Stimulated activated CD8-positive, alpha-beta memory T cell treated with anti-CD3 and anti-CD28 coated beads, Interleukin-7, amount 100 ng/mL, for 48 hours (primary cell): ENCODE measurements around the gene PTBP3.
"Not testable (repeated sequence)": the region's sequence is repeated elsewhere in the genome, so short reads cannot be mapped to it uniquely, and the experiment has no call there.

Source experiments
- DNase-seq, 2 donors: peaks; one replicate each; pipeline ENCODE4 v3.0.0-alpha.2; 2020; ENCODE audit warnings: low read depth in 1 of 2; ENCODE audit errors: extremely low read depth in 1 of 2

The PTBP3 gene

DNA sequence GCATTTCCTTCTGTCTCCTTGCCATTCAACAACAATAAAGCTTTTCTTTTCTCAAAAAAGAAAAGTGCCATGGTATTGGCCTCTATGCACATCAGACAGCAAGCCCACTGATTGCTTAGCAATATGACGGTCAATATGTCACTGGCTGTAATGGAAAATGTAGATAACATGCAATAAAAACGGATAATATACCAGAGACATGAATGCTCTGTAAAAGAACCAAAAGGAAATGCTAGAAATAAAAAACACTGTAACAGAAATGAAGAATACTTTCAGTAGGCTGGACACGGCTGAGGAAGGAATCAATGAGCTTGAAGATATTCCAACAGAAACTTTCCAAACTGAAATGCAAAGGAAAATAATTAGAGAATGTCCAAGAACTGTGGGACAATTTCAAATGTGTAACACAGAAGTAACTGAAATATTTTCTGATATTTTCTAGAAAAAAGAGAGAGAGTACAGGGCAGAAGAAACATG, 10.0 kb downstream of the PTBP3 start:
- DNase-seq = no peak

DNA sequence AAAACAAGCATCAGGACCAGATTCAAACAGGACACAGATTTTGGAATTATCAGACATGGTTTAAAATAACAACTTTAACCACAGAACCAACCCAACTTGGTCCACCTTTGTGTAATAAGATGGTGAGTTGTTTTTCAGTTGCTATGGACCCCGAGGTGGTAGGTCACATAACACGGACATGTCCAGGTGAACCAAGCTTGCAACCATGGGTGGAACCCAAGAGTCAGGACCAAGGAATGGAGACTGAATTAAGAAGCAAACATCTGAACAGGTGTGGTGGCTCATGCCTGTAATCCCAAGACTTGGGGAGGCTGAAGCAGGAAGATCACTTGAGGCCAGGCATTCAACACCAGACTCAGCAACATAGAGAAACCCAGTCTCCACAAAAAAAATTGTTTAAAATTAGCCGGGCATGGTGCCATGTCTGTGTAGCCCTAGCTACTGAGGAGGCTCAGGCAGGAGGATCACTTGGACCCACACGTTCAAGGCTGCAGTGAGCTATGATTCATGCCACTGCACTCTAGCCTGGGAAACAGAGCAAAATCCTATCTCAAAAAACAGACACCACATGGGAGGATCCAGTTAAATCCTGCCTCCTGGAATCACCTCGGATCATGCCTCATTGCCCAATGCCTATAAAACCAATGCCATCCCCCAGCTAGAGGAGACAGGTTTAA, 10.6 kb downstream of the PTBP3 start:
- DNase-seq = no peak

DNA sequence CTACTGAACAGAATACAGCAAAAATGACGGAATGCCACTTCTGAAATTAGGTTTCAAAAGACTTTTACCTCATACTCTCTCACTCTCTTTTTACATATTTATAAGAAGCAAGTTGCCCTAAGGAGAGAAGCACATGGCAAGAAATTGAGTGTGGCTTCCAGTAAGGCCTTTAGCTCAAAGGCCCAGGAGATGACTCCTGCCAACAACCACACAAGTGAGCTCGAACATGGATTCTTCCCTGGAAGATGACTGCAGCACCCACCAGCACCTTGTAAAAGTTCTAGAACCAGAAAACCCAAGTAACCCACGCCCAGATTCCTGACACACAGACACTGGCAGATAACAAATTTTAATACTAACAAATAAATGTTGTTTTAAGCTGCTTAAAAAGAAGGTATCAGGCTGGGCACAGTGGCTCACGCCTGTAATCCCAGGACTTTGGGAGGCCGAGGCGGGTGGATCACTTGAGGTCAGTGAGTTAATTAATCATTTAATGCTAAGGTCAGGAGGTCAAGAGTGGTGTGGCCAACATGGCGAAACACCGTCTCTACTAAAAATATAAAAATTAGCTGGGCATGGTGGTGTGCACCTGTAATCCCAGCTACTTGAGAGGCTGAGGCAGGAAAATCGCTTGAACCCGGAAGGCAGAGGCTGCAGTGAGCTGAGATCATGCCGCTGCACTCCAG, 17.0 kb downstream of the PTBP3 start:
- DNase-seq = no peak

DNA sequence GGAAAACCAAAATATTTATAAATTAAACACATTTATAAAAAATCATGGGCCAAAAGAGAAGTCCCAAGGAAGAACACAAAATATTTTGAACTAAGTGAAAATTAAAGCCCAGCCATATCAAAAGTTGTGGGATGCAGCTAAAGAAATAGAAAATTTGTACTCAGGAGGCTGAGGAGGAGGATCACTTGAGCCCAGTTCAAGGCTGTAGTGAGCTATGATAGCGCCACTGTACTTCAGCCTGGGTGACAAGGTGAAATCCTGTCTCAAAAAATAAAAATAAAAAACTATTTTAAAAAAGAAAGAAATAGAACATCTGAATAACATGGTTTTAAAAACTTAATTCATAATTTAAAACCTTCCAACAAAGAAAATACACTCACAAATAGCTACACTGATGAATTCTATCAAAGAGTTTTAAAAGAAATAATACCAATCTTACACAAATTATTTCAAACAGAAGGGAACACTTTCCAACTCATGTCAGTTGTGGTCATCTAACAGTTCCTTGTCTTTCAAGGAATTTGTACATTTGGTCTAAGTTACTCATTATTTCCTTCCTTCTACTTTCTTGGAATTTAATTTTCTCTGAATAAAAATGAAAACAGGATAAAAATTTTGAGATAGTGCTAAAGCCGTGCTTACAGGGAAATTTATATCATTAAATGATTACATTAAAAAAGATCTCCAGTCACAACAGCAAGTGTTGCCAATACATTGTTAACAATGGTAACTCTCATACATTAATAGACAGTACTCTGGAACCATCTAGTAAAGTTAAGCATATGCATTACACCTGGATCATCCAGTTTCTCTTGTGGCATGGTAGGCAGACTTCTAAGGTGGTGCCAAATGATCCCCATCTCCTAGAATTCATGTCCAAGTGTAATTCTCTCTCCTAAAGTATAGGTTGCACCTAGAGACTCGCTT, 17.8 kb downstream of the PTBP3 start:
- no peak for DNase-seq

- DNase-seq = no peak
Measured at GRCh38 chr9:112312139-112312538, 21.3 kb downstream of the PTBP3 start.

DNA sequence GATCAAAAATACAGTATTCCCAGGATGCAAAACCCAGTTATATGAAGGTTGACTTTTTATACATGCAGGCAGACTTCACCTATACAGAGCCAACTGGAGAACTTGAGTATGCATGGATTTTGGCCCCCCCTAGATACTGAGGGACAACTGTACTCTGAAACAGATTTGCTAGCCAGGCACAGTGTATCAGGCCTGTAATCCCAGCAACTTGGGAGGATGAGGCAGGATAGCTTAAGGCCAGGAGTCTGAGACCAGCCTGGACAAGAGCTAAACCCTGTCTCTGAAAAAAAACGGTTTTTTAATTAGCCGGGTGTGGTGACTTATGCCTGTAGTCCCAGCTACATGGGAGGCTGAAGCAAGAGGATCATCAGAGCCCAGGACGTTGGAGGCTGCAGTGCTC, 21.9 kb downstream of the PTBP3 start:
- no peak for DNase-seq

GRCh38 chr9:112310826-112311225, 22.6 kb downstream of the PTBP3 start:
- DNase-seq = no peak

DNA sequence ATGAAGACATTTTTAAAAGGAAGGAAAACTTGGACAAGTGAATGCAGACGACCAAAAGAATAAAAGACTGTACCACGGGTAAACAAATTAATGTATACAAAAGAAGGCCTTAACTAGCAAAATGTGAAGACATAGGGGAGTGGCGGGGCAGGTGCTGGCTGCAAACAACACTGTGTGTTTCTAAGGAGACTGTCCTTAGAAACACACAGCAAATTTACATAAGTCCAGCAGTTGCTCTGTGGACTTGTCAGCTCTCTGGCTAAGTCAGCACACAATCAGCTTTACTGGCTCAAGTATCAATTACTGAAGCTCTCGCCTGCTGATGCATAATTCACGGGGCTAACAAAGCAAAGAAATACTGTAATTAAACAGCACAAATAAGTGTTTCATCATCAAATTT, 24.8 kb downstream of the PTBP3 start:
- no peak for DNase-seq

DNA sequence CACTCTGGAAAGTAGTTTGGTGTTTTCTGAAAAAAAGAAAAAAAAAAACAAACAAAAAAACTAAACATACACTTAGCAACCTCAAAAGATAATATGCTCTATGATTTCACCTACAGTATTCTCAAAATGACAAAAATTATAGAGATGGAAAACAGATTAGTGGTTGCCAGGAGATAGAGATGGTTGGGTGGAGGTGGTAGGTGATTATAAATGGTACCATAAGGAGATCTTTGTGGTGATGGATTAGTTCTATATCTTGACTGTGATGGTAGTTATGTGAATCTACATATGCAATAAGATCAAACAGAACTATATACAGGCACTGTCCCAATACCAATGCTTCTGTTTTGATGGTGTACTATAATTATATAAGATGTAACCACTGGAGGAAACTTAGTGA, 32.0 kb downstream of the PTBP3 start:
- no peak for DNase-seq

DNA sequence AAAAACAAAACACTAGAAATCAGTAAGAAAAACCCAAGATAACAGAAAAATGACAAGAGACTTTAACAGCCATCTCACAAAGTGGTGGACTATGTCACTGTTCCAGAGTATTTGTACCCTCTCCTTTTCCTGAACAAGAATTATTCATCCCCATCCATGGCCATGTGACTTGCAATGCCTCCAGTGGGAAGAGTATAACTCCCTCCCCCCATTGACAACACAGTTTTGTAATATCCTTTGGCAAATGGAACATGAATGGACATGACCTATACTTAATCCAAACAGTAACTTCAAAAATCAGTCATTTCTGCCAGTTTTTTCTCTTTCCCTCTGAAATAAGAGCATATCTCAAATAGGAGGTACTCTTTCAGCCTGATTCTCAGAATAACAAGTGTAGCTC, 33.9 kb downstream of the PTBP3 start:
- no peak for DNase-seq

DNA sequence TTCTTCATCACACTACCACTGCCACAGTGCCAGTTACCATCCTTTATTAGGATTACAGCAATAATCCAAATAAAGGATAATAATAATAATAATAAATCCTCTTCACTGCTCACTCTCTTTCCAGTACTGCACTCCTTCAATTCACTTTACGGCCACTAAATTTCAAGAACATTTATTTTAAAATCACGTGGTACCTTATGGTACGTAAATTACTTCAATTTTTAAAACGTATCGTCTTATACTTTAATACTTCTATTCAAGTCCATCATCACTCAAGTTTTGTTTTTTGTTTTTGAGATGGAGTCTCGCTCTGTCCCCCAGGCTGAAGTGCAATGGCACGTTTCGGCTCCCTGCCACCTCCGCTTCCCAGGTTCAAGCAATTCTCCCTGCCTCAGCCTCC, 36.5 kb downstream of the PTBP3 start:
- no peak for DNase-seq

- DNase-seq = no peak
Measured at GRCh38 chr9:112295174-112295573, 38.2 kb downstream of the PTBP3 start.

DNA sequence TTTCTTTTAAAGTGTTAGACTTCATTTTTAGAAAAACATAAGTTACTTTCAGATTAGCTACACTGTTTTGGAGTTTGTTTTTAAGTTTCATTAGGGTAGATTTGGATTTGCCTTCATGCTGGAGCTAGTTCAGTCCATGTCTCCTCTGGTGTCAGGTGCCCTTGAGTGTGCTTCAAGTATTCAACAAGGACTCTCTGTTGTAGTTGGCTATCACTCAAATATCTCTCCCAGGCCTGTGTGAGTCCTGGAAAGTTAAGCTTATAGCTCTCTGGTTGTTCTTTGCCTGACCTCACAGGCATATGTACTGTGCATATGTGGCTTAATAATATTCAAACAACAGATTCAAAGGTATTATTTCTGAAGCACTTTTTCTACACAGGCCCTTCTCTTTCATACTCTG, 45.4 kb downstream of the PTBP3 start:
- DNase-seq = no peak

GRCh38 chr9:112286926-112287325, 46.5 kb downstream of the PTBP3 start:
- DNase-seq = no peak

DNA sequence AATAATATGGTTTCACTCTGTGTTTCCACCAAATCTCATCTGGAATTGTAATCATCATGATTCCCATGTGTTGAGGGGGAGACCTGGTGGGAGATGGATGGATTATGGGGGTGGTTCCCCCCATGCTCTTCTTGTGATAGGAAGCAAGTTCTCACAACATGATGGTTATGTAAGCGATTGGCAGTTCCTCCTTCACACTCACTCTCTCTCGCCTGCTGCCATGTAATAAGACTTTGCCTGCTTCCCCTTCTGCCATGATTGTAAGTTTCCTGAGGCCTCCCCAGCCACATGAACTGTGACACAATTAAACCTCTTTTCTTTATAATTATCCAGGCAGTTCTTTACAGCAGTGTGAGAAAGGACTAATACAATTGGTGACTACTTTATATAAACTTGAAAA, 48.4 kb downstream of the PTBP3 start:
- no peak for DNase-seq

DNA sequence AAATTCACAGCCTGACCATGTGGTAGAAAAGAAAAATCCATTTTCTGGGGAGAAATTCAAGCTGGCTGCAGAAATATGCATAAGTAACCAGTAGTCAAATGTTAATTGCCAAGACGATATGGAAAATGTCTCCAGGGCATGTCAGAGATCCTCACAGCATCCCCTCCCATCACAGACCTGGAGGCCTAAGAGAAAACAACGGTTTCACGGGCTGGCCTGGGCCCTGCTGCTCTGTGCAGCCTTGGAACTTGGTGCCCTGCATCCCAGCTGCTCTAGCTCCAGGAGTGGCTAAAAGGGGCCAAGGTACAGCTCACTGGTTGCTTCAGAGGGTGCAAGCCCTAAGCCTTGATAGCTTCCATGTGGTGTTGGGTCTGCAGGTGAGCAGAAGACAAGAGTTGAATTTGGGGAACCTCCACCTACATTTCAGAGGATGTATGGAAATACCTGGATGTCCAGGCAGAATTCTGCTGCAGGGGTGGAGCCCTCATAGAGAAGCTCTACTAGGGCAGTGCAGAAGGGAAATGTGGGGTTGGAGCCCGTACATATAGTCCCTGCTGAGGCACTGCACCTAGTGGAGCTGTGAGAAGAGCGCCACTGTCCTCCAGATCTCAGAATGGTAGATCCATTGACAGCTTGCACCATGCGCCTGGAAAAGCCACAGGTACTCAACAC, 49.7 kb downstream of the PTBP3 start:
- no peak for DNase-seq

DNA sequence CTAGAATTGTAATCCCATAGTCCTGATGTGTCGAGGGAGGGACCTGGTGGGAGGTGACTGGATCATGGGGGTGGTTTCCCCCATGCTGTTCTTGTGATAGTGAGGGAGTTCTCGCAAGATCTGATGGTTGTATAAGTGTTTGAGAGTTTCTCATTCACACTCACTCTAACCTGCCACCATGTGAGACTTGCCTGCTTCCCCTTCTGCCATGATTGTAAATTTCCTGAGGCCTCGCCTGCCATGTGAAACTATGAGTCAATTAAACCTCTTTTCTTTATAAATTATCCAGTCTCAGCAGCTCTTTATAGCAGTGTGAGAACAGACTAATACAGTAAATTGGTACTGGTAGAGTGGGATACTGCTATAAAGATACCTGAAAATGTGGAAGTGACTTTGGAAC, 50.6 kb downstream of the PTBP3 start:
- not testable (repeated sequence) for DNase-seq

DNA sequence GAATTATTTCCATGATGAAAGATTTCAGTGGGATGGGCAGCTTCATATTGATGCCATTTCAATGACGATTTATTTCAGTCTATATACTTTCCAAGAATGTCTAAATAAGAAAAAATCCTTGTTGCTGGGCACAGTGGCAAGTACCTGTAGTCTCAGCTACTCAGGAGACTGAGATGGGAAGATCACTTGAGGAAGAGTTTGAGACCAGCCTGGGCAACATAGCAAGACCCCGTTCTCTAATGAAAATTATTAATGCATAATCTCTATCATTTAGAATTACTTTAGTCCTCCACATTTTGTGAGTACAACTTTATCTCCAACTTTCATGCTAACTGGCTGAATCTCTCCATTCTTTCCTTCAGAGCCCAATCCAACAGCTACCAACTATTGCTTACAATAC, 52.5 kb downstream of the PTBP3 start:
- DNase-seq = no peak

GRCh38 chr9:112279501-112279900, 53.9 kb downstream of the PTBP3 start:
- DNase-seq = no peak

DNA sequence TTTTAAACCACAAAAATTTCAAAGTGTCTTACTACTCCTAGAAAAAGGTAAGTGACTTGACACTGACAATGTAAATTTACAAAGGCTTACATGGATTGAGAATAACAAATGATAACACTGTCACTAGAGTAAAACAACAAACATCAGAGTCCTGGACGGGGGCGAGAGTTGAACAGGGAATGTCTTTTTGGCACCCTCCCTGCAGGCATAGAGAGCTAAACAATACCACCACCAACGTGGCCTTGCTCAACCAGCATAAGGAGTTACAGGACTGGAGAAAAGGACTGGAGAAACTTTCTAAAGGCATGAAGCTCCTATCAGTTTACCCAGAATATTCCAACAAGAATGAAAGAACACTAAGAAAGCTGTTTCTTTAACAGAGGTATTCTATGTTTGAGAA, 55.3 kb downstream of the PTBP3 start:
- no peak for DNase-seq

DNA sequence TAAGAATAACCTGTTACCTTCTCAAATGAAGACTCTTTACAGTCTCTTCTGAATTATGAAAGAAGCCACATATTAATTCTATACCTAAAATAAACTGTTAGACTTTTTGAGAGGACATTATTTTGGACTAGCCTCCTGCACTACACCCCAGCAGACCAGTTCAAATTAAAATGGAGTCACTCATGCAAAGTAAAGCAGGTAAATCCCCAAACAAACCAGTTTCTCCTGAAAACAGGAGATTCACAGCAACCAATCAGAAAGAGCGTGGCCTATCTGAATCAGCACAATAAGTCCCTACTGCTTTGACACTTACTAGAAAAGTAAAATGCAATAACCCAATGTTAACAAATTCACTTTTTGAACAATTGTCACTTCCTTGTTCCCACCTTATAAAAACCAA, 58.8 kb downstream of the PTBP3 start:
- no peak for DNase-seq
